SKM-1 treated with dmso at 0.1 percent for 144 hours (cell line): ENCODE data around the gene CHTF18.
A peak's percentile ranks its signal among the peaks of the same experiment; 100 is the strongest.
"Not testable (repeated sequence)": the region's sequence is repeated elsewhere in the genome, so short reads cannot be mapped to it uniquely, and the experiment has no call there.

Experiments used
- DNase-seq: peaks from one replicate; lab custom pipeline; 2025; ENCODE audit not compliant: unreplicated experiment; lab: John Stamatoyannopoulos, UW

Gene CHTF18

DNA sequence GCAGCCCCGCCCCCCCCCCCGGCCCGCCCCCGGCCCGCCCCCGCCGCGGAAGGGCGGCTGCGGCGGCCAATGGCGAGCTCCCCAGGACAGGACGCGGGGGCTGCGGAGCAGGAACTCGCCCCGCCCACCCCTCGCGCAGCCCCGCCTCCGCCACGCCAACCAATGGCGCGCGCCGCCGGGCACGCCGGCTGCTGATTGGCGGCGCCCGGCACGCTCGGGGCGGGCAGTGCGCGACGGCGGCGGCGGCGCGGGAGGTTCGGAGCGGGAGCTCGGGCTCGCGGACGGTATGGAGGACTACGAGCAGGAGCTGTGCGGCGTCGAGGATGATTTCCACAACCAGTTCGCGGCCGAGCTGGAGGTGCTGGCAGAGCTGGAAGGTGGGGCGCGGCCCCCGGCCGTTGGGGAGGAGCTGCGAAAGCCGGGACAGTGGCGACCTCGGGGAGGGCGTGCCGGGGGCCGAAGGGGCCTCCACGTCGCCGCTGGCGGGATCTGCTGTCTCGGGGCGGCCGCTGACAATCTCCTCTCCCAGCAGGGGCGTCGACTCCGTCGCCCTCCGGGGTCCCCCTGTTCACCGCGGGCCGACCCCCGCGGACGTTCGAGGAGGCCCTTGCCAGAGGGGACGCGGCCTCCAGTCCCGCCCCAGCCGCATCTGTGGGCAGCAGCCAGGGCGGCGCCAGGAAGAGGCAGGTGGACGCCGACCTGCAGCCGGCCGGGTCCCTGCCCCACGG is at the start of gene CHTF18:
Gene CHTF18, plus strand, starts transcription at position 222 of the 728 bp plus-strand sequence. Its CDS starts 65 bp downstream, at position 287.
- DNase-seq, result peak; percentile 87

DNA sequence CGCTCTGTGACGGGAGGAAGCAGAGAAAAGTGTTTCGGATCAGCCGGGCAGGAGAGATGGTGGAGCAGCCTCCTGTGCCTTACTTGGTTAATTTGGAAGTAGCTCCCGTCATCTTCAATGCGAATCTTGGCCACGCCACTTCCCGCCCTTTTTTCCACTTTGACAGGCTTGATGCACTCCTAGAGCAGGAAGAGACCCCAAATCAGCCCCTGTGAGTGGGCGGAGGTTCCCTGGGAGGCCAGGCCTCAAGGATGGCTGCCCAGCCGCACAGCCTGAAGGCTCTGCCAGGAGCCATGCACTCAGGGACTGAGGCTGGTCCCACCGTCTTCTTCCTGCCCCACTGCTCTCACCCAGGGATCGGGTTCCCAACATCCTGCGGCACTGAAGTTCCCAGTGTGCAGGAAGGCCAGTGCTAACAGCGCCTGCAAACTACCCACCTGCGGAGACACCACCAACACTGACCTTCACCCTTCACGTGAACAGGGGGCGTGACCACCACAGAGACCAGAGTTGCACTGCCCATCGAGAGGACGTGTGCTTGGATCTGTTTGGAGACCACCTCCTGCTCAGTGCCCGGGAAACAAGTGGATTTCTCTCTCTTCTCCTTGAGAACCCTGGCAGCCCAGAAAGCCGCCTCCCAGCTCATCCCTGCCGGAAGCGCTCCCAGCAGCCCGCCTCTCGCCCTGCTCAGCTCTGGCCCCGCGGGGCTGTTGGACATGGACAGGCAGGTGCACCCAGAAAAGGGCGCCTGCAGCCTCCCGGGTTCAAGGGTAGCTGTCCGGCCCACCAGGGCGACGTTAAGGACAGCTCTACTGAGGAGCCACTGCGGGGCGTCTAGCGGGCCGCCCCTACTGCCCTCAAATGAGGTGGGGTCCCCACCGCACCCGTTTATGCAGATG is 48.6 kb upstream of the CHTF18 start:
- DNase-seq, result no peak

DNA sequence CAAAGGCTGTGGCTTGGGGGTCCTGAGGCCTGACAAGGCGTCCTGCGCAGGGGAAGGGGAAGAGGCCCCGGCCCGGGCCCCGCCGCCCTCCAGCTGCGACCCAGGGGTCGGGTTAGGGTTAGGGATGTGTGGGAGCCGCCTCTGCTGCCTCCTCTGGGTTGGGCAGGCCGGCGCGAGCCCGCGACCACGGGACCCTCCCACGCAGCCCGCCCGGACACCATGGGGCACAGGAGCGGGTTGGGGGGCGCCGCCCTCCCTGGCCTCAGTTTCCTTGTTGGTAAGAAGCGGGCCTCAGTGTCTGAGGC is 48.0 kb upstream of the CHTF18 start:
- no peak for DNase-seq

DNA sequence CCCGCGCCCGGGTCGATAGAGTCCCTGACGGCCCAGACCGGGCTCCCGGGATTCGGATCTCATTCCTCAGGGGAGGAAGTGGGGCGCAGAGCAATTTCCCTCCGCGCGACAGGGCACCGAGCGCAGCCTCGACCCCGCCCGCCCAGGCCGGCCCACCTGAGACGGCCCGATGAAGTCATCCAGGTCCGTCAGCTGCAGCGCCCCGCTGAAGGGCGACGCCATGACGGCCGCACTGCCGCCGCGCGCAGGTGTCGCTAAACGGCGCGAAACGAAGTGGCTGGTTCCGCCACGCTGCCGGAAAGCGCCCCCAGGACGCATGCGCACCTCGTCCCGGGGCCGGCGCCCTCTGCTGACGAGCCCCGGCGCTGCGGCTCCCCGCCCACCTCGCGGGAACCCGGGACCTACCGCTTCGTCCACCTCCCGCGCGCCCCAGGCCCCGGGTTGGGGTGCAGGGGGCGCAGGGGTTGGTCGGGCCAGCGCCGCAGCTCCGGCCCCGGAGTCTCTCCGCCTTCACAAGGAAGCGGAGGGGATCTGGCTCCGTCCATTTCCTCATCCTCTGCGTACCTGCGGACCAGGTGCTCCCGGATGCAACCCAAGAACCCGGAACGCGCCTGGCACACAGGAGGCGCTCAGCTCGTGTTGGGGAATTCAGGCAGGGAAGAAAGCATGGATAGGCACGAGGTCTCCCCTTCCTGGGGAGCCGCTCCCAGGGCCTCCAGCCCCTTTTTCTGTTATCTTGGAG is 47.5 kb upstream of the CHTF18 start, which contains the start of gene CIAO3:
Gene CIAO3, minus strand, starts transcription at position 234 of the 742 bp plus-strand sequence. Its CDS starts 12 bp downstream, at position 222.
- DNase-seq, result peak; percentile 55

DNA sequence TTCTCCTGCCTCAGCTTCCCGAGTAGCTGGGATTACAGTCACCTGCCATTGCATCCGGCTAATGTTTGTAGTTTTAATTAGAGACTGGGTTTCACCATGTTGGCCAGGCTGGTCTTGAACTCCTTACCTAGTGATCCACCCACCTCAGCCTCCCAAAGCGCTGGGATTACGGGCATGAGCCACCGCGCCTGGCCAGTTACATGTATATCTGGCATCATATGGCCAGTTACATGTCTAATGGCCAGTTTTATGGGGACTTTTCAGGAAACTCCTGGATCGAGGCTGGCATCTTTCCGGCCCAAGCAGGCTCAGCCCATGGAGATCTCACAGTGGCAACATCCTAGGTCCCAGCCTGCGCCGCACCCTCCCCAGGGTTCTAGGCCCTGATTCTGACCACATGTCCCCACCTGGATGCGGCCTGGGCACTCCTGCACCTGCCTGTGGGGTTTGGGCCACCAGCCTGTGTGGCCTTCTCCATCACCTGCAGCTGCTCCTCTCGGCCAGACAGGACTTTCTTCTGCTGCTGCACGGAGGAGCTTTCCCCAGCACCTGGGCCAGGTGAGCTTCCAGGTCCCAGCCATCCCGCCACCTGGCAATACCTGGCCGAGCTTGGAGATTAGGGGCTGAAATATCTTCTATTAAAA is 46.3 kb upstream of the CHTF18 start:
- no peak for DNase-seq

DNA sequence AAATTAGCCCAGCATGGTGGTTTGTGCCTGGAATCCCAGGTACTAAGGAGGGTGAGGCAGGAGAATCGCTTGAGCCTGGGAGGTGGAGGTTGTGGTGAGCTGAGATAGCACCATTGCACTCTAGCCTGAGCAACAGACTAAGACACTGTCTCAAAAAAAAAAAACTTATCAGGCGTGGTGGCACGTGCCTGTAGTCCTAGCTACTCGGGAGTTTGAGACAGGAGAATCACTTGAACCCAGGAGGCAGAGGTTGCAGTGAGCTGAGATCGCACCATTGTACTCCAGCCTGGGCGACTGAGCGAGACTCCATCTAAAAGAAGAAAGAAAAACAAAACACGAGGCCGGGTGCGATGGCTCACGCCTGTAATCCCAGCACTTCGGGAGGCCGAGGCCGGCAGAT is 45.5 kb upstream of the CHTF18 start:
- not testable (repeated sequence) for DNase-seq

DNA sequence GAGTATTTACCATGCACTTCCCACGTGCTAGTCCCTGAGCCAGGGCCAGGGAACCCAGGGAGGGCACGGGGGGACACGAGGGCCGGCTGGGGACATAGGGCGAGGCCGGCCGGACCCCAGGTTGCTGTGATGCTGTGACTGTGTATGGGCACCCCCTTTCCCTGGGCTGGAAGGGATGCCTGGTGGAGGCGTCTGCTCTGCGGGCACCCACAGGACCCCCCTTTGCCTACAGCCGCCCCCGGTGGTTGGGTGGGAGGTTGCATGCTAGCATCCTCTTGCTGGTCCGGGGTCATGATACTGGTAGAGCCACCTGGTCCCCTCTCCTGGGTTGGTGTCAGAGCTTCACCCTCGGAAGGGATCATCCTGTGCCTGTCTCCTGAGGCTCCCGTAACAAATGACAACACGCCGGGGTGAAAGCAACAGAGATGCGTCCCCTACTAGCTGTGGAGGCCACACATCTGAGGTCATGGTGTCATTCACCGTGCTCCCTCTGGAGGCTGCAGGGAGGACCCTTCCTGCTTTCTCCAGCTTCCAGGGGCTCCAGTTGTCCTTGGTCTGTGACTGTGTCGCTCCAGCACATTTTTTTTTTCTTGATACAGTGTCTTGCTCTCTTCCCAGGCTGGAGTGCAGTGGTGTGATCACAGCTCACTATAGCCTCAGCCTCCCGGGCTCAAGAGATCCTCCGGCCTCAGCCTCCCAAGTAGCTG is 44.5 kb upstream of the CHTF18 start:
- no peak for DNase-seq

DNA sequence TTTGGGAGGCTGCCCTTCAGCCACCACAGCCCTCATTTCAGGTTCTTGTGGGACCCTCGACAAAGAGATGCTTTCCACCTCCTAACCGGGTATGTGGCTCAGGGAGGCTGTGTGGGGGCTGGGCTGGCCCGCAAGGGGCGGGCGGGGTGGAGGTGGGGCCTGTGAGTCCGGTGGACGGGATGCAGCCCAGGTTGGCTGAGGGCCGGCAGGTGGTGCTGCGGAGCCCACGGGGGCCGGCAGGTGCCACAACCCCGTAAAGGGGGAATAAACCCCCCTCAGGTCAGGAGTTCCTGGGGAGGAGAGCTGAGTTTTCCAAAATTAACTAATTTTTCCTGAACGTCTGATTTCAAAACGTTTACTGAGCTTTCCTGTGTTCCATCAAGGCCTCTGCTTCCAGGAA is 42.7 kb upstream of the CHTF18 start:
- DNase-seq, result no peak

DNA sequence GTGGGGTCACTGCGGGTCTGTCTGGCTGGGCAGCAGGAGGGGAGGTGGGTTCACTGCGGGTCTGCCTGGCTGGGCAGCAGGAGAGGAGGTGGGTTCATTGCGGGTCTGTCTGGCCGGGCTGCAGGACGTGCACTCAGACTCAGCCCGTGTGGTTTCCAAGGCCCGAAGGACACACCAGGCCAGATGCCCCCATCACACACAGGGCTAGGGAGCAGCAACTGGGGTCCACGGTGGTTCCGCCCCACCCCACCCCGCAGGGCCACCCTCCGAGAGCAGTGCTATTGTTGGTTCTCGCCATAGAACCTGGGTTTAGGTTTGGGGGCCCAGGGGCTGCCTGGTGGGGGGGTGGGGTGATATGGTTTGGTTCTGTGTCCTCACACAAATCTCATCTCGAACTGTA is 41.8 kb upstream of the CHTF18 start:
- no peak for DNase-seq

DNA sequence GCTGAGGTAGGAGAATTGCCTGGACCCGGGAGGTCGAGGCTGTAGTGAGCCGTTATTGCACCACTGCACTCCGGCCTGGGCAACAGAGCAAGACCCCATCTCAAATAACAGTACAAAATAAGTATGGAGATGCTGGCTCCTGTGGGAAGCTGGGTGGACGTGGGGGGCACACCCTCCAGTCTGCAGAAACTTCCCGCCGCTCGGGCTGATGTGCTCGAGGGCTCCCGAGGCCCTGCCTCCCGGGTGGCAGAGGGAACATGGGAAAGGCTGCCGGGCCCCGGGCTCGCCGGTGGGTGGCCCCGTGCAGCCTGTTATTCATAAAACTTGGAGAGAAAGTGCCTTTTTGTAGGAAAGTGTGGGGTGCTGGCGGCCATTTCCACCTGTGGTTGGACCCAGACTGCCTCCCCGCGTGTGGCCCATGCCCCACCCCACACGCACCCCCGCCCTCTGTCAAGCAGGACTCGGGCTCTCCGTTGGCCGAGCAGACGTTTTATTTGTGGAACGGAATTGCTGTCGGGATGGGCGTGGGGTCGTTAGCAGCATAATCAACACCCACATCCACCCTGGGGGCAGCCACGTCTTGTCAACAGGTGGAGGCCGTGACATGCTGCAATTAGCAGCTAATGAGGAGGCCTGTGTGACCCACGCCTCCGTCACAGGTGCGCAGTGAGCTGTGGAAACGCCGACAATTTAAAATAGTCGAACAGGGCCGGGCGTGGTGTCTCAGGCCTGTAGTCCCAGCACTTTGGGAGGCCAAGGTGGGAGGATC is 40.3 kb upstream of the CHTF18 start:
- DNase-seq, result no peak

DNA sequence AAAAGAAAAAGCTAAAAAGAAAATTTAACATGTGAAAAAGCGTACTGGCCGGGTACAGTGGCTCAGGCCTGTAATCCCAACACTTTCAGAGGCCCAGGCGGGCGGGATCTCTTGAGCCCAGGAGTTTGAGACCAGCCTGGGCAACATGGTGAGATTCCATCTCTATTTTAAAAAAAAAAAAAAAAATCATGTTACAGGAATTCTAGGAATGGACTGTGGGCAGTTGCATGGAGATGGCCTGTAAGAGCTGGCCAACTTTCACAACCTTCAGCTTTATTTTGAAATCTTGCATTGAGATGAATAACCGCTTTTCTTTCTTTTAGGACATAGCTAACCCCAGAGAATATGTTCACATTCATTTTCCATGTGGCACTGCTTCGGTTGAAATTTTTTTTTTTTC is 39.4 kb upstream of the CHTF18 start:
- no peak for DNase-seq

DNA sequence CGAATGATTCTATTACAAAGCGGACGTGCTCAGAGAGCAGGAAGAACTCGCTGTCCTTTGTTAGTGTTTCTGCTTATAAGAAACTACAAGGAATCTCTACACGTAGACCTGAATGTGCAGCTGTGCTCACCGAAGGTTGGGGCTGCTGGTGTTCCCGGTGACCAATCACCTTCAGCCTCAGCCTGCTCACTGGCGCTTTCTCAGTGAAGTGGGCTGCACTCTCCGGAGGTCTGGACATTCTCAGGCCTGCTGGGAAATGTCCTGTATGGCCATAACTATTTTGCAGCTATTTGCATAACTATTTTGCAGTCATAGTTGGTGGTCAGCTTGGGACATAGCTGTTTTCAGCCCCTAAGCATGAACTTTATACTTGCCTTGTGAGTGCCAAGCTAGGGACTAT is 37.9 kb upstream of the CHTF18 start:
- DNase-seq, result no peak

DNA sequence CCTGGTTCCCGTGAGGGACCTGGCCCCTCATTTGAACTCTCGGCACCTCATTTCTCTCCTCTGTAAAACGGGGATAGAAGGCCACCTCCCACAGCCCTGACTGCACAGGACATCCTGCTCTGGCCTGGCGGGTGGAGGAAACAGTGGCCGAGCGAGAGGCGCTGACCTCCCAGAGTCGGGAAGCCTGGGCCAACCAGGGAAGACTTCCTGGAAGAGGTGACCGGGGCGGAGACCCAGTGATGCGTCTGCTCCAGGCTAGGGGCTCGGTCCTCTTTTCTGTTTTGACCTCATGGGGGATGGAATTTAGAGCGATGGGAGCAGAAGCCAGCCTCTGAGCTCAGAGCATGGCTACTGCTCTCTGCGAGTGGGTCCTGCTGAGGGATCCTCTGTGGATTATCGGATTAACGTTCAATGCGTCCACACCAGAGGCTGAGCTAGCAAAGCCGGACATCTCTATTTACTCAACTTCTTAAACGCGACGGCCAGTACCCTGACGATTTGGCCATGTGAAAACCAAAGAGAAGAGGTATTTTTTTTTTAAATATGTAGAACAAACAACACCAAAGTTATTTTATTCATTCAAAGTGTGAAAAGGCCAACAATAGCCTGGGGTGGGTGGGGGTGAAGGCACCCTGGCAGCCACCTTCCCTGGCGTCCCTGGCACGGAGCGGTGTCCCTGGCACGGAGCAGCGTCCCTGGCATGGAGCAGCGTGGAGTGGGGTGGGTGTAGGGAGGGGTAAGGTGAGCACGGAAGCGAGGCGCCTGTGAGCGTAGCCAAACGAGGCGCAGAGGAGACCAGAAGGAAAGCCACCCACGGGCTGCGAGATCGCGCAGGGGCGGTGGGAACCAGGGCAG is 37.0 kb upstream of the CHTF18 start:
- no peak for DNase-seq

DNA sequence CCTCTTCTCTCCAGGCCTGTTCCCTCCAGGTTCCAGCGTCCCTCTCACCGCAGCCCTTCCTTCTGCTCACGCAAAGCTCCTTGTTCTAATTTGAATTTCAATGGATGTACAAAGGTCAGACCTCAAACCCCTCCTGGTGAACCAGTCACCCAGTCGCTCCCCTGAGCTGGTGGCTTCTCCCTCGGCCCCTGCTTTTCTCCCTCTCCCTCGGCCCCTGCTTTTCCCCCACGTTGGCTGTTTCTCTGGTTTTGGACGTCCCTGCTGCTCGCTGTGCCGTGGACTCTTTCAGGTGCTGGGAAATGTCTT is 36.5 kb upstream of the CHTF18 start:
- DNase-seq, result no peak

DNA sequence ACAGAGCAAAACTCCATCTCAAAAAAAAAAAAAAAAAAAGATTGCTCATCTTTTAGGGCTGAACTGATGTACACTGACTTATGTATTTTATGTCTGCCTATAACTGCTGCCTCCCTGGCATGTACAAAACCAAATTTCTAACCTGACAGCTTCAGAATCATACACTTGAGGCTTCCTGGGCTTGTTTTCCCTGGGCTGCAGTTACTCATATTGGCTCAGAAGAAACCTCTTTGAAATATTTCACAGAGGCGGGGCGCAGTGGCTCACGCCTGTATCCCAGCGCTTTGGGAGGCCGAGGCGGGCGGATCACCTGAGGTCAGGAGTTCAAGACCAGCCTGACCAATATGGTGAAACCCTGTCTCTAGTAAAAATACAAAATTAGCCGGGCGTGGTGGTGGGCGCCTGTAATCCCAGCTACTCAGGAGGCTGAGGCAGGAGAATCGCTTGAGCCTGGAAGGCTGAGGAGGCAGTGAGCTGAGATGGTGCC is 34.3 kb upstream of the CHTF18 start:
- not testable (repeated sequence) for DNase-seq

DNA sequence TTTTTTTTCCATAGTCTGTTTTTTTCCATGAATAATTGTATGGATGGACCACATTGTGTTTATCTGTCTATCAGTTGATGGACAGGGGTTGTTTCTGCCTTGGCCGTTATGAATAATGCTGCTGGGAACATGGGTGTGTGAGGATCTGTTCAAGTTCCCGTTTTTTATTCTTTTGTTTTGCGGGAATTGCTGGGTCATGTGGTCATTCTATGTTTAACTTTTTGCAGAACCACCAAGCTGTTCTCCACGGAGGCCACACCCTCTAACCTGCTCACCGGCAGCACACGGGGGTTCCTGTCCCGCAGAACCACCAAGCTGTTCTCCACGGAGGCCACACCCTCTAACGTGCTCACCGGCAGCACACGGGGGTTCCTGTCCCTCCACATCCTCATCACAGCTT is 33.8 kb upstream of the CHTF18 start:
- peak; percentile 66 for DNase-seq

DNA sequence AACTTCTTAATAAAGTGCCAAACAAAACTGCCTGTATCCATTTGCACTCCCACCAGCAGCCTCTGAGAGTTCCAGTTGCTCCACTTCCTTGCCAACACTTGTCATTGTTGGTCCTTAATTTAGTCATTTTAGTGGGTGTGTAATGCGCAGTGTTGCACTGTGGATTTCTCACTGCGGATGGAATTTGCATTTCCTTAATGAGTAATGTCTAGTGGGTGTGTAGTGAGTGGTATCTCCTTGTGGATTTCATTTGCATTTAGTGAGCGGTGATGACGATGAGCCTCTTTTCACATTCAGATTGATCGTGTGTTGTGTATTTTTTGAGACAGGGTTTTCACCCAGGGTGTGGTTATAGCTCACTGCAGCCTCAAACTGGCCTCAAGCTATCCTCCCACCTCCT is 32.0 kb upstream of the CHTF18 start:
- no peak for DNase-seq

DNA sequence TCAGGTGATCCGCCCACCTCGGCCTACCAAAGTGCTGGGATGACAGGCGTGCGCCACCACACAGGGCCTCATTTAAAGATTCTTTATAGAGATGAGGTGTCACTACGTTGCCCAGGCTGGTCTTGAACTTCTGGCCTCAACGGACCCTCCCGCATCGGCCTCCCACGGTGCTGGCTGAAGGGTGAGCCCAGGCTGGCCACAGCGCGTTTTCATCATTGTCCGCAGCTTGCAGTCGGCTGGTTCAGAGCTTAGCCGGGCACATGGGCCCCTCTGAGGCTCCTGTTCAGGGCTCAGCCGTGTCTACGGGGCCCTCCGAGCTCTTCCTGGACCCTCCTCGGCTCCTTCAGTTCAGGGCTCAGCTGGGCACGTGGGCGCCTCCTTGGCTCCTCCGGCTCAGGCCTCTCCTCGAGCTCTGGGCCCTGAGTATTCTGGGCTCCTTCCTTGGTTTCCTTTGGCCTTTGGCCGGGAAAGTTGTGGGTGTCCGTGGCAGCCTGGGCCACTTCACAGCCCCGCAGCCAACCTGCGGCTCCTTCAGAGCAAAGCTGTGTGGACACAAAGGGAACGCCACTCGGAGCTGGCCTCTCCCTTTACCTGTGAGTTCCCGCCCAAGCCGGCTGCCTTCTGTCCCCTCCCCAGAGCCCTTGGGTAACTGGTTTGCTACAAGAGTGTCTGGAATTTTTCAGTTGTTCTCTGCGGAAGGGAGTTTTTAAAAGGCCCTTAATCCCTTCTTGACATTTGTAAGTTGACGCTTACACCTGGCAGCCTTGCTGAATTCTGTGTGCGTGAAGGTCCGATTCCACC is 29.1 kb upstream of the CHTF18 start:
- DNase-seq, result no peak
